Colon (tissue), 2 donors: ENCODE results near the gene FLYWCH1.

Experiments used
- FAIRE-seq: peaks from 2 replicates; lab custom pipeline; 2012; peaks lifted over from hg19 to GRCh38; lab: Jason Lieb, UNC
- donor health status: control.
- donor health status: control.

The FLYWCH1 gene

GRCh38 chr16:2953706-2954627 is 42.2 kb downstream of the FLYWCH1 start:
- no peak for FAIRE-seq

DNA sequence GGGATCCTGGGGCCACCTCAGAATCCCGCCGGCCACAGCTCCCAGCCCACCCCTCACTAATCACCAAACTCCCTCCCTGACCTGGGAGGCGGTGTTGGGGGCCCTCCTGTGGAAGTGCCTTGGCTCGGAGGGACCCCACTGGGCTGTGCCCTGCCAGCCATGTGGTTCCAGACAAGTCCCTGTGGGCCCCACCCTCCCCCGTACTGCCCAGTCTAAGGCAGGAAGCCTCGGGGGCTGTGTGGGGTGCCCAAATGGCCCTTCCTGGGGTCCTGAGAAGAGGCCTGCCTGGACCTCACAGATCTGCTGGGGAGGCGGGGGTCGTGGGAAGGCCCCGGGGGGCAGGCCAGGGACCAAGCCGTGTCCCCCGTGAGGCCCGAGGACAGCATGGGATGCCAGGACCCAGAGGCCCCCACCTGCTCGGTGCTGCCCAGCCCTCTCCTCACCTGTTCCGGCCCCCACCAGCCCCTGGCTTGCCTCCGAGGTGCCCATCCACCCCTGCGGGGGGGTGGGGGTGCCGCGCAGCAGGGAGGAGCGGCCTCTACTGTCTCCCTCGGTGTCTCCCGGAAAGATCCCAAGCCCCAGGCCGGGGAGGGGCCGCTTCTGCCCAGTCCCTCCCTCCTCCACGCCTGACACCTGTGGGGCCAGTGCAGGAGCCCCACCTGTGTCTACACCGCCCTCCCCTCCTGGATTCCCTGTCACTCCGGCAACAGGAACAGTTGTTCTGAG is 43.1 kb downstream of the FLYWCH1 start:
- FAIRE-seq: no peak

DNA sequence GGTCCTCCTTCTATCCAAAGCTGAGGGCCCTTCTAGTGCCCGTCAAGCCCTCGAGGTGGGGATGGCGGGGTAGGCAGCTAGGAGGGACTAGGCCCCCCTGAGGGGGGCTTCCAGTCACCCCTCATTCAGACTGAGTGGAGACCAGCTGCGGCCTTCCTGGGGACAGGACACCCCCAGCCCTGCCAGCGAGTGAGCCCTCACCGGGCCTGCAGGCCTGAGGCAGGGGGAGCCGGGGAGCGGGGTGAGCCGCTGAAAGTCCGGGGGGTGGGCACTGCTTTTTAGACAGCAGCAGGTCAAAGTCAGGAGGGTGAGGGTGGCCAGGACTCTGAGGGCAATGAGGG is 43.7 kb downstream of the FLYWCH1 start:
- FAIRE-seq: no peak

DNA sequence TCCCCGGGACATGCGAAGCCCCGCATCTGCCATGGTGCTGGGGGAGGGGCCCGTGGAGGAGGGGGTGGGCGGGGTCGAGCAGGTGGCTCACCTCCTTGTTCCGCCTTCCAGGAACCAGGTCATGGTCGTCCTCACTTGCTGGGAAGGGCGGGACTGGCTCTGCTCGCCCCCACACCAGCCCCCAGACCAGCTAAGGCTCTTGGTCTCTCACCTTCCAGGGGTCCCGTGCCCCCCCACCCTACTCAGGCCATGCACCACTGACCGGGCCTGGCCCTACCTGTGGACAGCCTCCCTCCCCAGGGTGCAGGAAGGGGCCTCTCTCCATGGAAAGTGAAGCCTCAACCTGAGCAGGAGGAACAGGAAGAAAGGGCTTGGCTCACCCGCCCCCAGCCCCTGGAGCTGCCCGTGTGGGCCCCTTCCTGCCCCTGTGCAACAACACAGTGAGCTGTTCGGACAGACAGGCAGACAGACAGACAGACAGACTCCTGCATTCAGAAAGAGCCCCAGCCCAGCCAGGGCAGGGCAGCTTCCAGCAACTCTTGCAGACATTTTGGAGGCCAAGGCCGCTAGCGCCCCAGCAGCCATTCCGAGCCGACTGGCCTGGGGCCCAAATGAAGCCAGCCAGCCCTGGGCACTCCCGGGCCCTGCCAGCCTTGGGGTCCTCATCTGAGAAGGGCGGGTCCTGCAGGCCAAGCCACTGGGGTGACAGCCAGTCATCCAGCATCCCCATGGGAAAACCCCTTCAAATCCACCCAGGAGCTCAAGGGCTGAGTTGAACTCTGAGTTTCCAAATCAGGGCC is 44.2 kb downstream of the FLYWCH1 start:
- no peak for FAIRE-seq

GRCh38 chr16:2956579-2956956 is 44.8 kb downstream of the FLYWCH1 start:
- no peak for FAIRE-seq

DNA sequence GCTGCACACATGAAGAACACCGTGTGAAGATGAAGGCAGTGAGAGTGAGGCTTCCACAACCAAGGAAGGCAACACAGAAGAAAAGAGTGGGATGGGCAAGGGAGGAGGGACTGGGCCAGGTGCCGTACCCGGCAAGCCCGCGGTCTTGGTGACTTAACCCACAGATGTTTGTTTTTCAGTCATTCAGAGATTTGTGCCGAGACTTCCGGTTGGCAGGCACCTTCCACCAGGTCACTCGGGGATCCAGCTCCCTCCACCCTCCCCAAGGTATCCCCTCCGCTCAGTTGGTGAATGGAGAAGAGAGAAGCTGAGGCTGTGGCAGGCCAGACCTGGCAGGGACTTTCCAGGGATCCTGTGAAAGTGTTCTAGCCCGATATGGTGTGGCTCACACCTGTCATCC is 47.5 kb downstream of the FLYWCH1 start:
- FAIRE-seq: no peak

- no peak for FAIRE-seq
Measured at GRCh38 chr16:2960183-2961010, 48.7 kb downstream of the FLYWCH1 start.

DNA sequence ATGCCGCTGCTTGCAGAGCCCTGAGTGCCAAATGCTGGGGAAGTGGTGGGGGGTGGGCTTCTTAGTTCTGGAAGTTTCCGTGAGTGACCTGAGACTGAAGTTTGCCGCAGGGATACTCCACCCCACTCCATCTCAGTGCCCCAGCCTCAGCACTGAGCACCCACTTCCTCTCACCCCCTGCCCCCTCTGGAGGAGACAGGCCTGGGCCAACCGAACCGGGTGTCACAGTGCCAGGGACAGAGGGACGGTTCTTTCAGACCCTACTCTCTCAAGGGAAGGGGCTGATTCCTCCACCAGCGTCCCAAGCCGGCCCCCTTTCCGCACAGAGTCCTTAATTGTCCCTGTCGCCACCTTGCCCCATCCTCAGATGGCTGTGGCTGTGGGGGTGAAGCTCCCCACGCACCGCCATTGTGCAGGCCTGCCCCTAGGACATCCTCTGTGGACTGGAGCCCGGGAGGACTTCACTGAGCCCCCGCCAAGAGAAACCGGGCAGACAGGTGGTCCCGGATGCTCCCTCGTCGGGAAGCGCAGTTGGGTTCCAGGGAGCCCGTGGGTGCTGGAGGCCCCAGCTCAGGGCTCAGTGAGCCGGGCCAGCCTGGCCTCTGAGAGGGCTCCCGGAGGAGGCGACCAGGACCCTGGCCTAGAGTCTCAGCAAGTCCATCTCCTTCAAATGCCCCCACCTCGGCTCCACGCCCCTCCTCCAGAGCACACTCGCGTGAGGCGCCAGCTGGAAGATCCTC is 50.8 kb downstream of the FLYWCH1 start:
- no peak for FAIRE-seq

DNA sequence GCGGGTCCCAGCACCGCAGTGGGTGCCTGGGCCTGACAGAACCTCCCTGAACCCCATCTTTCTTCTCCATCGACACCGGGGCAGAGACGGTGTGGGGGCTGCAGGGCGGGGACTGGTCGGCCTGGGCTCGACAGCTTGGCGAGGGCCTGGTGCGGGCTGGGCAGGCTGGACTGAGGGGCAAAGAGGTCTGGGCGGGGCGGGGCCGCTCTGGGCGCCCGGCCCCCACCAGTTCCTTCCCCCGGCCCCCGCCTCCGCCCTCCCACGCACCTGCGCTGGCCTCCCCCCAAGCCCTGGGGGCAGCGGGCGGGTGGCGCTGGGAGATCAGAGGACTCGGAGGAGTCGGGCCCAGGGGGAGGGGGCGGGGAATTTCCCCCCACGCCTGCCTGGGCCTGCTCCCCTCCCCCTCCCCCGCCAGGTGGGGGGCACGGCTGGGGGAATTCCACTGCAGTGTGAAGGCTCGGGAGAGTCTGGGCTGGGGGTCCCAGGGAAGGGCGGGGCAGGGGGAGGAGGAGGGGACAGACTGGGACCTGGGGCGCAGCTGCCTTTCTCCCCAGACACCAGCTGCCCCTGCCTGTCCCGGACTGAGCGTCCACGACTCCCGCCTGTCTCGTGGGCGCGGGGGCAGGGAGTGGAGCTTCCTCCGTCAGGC is 51.5 kb downstream of the FLYWCH1 start:
- no peak for FAIRE-seq

GRCh38 chr16:2963723-2964474 is 52.2 kb downstream of the FLYWCH1 start, which contains the start of gene KREMEN2:
Gene KREMEN2, plus strand, starts transcription at chr16:2964275. Its CDS starts 246 bp downstream, at chr16:2964521.
- FAIRE-seq: no peak

GRCh38 chr16:2964475-2965336 is 53.0 kb downstream of the FLYWCH1 start:
- FAIRE-seq: no peak

- FAIRE-seq: no peak
Measured at GRCh38 chr16:2966043-2966807, 54.5 kb downstream of the FLYWCH1 start.

DNA sequence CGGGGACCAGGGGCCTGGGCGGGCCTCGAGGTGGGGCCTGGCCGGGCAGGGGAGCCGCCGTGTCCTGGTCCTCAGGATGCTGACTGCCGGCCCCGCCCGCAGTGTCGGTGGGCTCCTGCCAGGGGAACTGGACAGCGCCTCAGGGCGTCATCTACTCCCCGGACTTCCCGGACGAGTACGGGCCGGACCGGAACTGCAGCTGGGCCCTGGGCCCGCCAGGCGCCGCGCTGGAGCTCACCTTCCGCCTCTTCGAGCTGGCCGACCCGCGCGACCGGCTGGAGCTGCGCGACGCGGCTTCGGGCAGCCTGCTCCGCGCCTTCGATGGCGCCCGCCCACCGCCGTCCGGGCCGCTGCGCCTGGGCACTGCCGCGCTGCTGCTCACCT is 55.1 kb downstream of the FLYWCH1 start:
- no peak for FAIRE-seq

DNA sequence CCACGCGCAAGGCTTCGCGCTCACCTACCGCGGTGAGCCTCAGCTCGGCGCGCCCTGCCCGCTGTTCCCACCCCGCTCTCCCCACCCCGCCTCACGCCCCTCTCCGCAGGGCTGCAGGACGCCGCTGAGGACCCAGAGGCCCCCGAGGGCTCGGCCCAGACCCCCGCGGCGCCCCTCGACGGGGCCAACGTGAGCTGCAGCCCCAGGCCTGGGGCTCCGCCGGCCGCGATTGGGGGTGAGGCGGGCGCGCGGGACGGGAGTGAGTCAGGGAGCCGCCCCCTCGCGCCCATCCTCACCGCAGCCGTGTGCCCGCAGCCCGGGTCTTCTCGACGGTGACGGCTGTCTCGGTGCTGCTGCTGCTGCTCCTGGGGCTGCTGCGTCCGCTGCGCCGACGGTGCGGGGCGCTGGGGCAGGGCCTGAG is 55.5 kb downstream of the FLYWCH1 start:
- no peak for FAIRE-seq

DNA sequence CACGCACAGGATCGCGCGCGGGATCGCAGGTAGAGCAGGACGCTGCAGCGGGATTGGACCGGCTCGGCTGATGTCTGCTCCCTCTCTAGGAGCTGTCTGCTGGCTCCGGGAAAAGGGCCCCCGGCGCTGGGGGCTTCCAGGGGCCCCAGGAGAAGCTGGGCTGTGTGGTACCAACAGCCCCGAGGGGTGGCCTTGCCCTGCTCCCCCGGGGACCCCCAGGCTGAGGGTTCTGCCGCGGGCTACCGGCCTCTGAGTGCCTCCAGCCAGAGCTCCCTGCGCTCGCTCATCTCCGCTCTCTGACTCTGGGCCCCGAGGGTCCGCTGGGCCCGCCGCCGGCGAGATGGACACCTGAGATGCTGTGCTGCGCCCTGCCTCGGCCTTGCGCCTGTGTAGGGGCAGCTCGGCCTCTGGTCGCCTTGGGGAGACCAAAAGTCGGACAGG is 56.0 kb downstream of the FLYWCH1 start:
- FAIRE-seq: no peak

- FAIRE-seq: no peak
Measured at GRCh38 chr16:2968368-2968737, 56.6 kb downstream of the FLYWCH1 start.

GRCh38 chr16:2968738-2969544 is 57.2 kb downstream of the FLYWCH1 start, which contains the start of gene PAQR4:
Gene PAQR4, plus strand, starts transcription at chr16:2969348. Its CDS starts 327 bp downstream, at chr16:2969675.
- FAIRE-seq: no peak
